Glutamatergic neuron (in vitro differentiated cells): Measurements from ENCODE around the gene MADCAM1. TPM values are rescaled to one million over a fixed set of nuclear protein-coding genes. Genes with fewer than 3 reads are reported as not detected.

Experiments
- DNase-seq: peaks from one replicate; pipeline ENCODE4 v3.0.0; 2022
- H3K27ac Mint-ChIP-seq: one replicate; pipeline ENCODE4 v1.8.0; 2020; ENCODE audit warnings: mild to moderate bottlenecking, mixed read lengths, inconsistent platforms; ENCODE audit not compliant: unreplicated experiment
- H3K27me3 Mint-ChIP-seq: one replicate; pipeline ENCODE4 v1.8.0; 2020; ENCODE audit warnings: mild to moderate bottlenecking, moderate library complexity, mixed read lengths, inconsistent platforms; ENCODE audit not compliant: unreplicated experiment
- H3K36me3 Mint-ChIP-seq: one replicate; pipeline ENCODE4 v1.8.0; 2020; ENCODE audit warnings: mild to moderate bottlenecking, mixed read lengths, inconsistent platforms; ENCODE audit not compliant: unreplicated experiment
- H3K4me1 Mint-ChIP-seq: one replicate; pipeline ENCODE4 v1.8.0; 2020; ENCODE audit warnings: mild to moderate bottlenecking, low read depth, mixed read lengths, inconsistent platforms; ENCODE audit not compliant: unreplicated experiment
- H3K4me3 Mint-ChIP-seq: one replicate; pipeline ENCODE4 v1.8.0; 2020; ENCODE audit warnings: mild to moderate bottlenecking, mixed read lengths, inconsistent platforms; ENCODE audit not compliant: unreplicated experiment
- H3K9me3 Mint-ChIP-seq: one replicate; pipeline ENCODE4 v1.8.0; 2020; ENCODE audit warnings: mild to moderate bottlenecking, moderate library complexity, mixed read lengths, inconsistent platforms; ENCODE audit not compliant: unreplicated experiment
- CTCF ChIP-seq: fragments of 200-600 bp; sonication (generic); IDR thresholded peaks from one replicate; pipeline ENCODE4 v1.5.0; 2021; ENCODE audit not compliant: partially characterized antibody, unreplicated experiment
- total RNA-seq: library from RNA; stranded (reverse); fragmentation: NEBNext Ultra II Directional; extraction: Animal tissue kit (Norgen Biotek cat#: 25700); gene quantifications from one replicate; pipeline ENCODE4 v1.2.1, GENCODE V29; 2021; ENCODE audit not compliant: unreplicated experiment

MADCAM1 gene
- total RNA-seq, 1 donor from 2014 or later = 1.7 TPM

GRCh38 chr19:491146-491741 lies 5.0 kb upstream of the MADCAM1 start:
- Mint-ChIP-seq H3K4me3 (no peak overlapping the region), H3K9me3 (peaks cover 13% of the 10 kb centered on the region), H3K4me1 (peaks cover 7% of the 10 kb centered on the region), H3K27ac (no peak overlapping the region), H3K36me3 (no peaks in the 10 kb centered on the region), H3K27me3 (peaks cover 21% of the 10 kb centered on the region)
- no peak for TF ChIP-seq CTCF
- DNase-seq = peak; percentile 35

- H3K4me1 Mint-ChIP-seq = peaks cover 6% of the 10 kb centered on the region
- H3K36me3 Mint-ChIP-seq = no peaks in the 10 kb centered on the region
- H3K27me3 Mint-ChIP-seq = peaks cover 20% of the 10 kb centered on the region
- peak; percentile 53 for DNase-seq
- no peak for TF ChIP-seq CTCF
- no peak overlapping the region for H3K4me3 Mint-ChIP-seq
- H3K9me3 Mint-ChIP-seq = peaks cover 9% of the 10 kb centered on the region
- H3K27ac Mint-ChIP-seq = no peak overlapping the region
These were observed 4.2 kb upstream of the MADCAM1 start for GRCh38 chr19:492091-492531.

GRCh38 chr19:493391-494170 lies 2.7 kb upstream of the MADCAM1 start:
- Mint-ChIP-seq H3K27me3 (peaks cover 17% of the 10 kb centered on the region), H3K4me3 (peak overlapping the region; percentile 70), H3K36me3 (no peaks in the 10 kb centered on the region), H3K4me1 (peaks cover 2% of the 10 kb centered on the region), H3K9me3 (peaks cover 9% of the 10 kb centered on the region), H3K27ac (peak overlapping the region; percentile 80)
- TF ChIP-seq CTCF = no peak
- DNase-seq = no peak

GRCh38 chr19:494171-495080 lies 1.9 kb upstream of the MADCAM1 start:
- Mint-ChIP-seq H3K4me1 (peaks cover 2% of the 10 kb centered on the region), H3K27me3 (peaks cover 21% of the 10 kb centered on the region), H3K4me3 (no peak overlapping the region), H3K27ac (no peak overlapping the region), H3K9me3 (peaks cover 12% of the 10 kb centered on the region), H3K36me3 (peaks cover 4% of the 10 kb centered on the region)
- no peak for TF ChIP-seq CTCF
- no peak for DNase-seq
